Mononuclear cell (primary cell): ENCODE results near the gene GALNS. TPM values are rescaled to one million over a fixed set of nuclear protein-coding genes. Genes with fewer than 3 reads are reported as not detected.
"Not testable (repeated sequence)": the region's sequence is repeated elsewhere in the genome, so short reads cannot be mapped to it uniquely, and the experiment has no call there.

Experiments used
- H3K27me3 ChIP-seq: 2 replicates; pipeline ENCODE4 v1.6.0; 2011; ENCODE audit warnings: low read length, control low read depth; ENCODE audit not compliant: insufficient read depth
- H3K4me1 ChIP-seq: 2 replicates; pipeline ENCODE4 v1.5.1; 2011; ENCODE audit warnings: mild to moderate bottlenecking, low read length, control low read depth; ENCODE audit not compliant: insufficient read depth
- H3K4me3 ChIP-seq: 2 replicates; pipeline ENCODE4 v1.5.1; 2011; ENCODE audit warnings: mild to moderate bottlenecking, low read length, moderate library complexity
- H3K9me3 ChIP-seq: 2 replicates; pipeline ENCODE4 v1.5.1; 2011; ENCODE audit warnings: low read depth, mild to moderate bottlenecking, control low read depth, low read length
- total RNA-seq: library from RNA; depleted of rRNA; stranded (reverse); fragments of >200 nt; gene quantifications from one replicate; pipeline ENCODE4 v1.2.3, GENCODE V29; 2012

The GALNS gene
- total RNA-seq, 1 donor: 21.6 TPM

GRCh38 chr16:88830783-88831182 lies 26.0 kb downstream of the GALNS start:
- Histone ChIP-seq H3K4me1 (no peaks in the 10 kb centered on the region), H3K27me3 (no peaks in the 10 kb centered on the region), H3K4me3 (no peak overlapping the region), H3K9me3 (no peaks in the 10 kb centered on the region)

- Histone ChIP-seq H3K9me3 (no peaks in the 10 kb centered on the region), H3K27me3 (no peaks in the 10 kb centered on the region), H3K4me1 (no peaks in the 10 kb centered on the region), H3K4me3 (no peak overlapping the region)
These were observed 26.5 kb downstream of the GALNS start for GRCh38 chr16:88830258-88830657.

GRCh38 chr16:88828711-88829110 lies 28.0 kb downstream of the GALNS start:
- no peaks in the 10 kb centered on the region for H3K4me1 ChIP-seq
- no peaks in the 10 kb centered on the region for H3K9me3 ChIP-seq
- no peaks in the 10 kb centered on the region for H3K27me3 ChIP-seq
- H3K4me3 ChIP-seq: no peak overlapping the region

GRCh38 chr16:88827727-88828126 lies 29.0 kb downstream of the GALNS start:
- Histone ChIP-seq H3K9me3 (no peaks in the 10 kb centered on the region), H3K4me3 (no peak overlapping the region), H3K27me3 (no peaks in the 10 kb centered on the region)

GRCh38 chr16:88826070-88826840 lies 30.5 kb downstream of the GALNS start:
- Histone ChIP-seq H3K9me3 (no peaks in the 10 kb centered on the region), H3K27me3 (no peaks in the 10 kb centered on the region), H3K4me1 (no peaks in the 10 kb centered on the region), H3K4me3 (no peak overlapping the region)

More at GRCh38 chr16:88827727-88828126, 29.0 kb downstream of the GALNS start:
- no peaks in the 10 kb centered on the region for H3K4me1 ChIP-seq

- Histone ChIP-seq H3K4me3 (no peak overlapping the region), H3K4me1 (no peaks in the 10 kb centered on the region), H3K9me3 (no peaks in the 10 kb centered on the region), H3K27me3 (no peaks in the 10 kb centered on the region)
These were observed 31.6 kb downstream of the GALNS start for GRCh38 chr16:88825146-88825545.

GRCh38 chr16:88824256-88825077 lies 32.3 kb downstream of the GALNS start:
- Histone ChIP-seq H3K4me1 (no peaks in the 10 kb centered on the region), H3K9me3 (no peaks in the 10 kb centered on the region), H3K27me3 (no peaks in the 10 kb centered on the region), H3K4me3 (no peak overlapping the region)

- not testable (repeated sequence) for H3K9me3 ChIP-seq, H3K4me3 ChIP-seq, H3K27me3 ChIP-seq, H3K4me1 ChIP-seq
These were observed 33.1 kb downstream of the GALNS start for GRCh38 chr16:88823646-88824045.

- Histone ChIP-seq H3K4me3 (no peak overlapping the region), H3K27me3 (no peaks in the 10 kb centered on the region), H3K9me3 (no peaks in the 10 kb centered on the region), H3K4me1 (no peaks in the 10 kb centered on the region)
These were observed 34.3 kb downstream of the GALNS start for GRCh38 chr16:88822281-88823040.

GRCh38 chr16:88821168-88821850 lies 35.4 kb downstream of the GALNS start:
- H3K4me3 ChIP-seq: no peak overlapping the region
- no peaks in the 10 kb centered on the region for H3K9me3 ChIP-seq
- no peaks in the 10 kb centered on the region for H3K4me1 ChIP-seq
- H3K27me3 ChIP-seq: no peaks in the 10 kb centered on the region

- Histone ChIP-seq H3K9me3 (no peaks in the 10 kb centered on the region), H3K27me3 (no peaks in the 10 kb centered on the region), H3K4me3 (no peak overlapping the region), H3K4me1 (no peaks in the 10 kb centered on the region)
These were observed 36.2 kb downstream of the GALNS start for GRCh38 chr16:88820385-88821025.

GRCh38 chr16:88819126-88819525 lies 37.6 kb downstream of the GALNS start:
- Histone ChIP-seq H3K9me3 (no peaks in the 10 kb centered on the region), H3K4me1 (no peaks in the 10 kb centered on the region), H3K4me3 (no peak overlapping the region), H3K27me3 (no peaks in the 10 kb centered on the region)

- no peaks in the 10 kb centered on the region for H3K27me3 ChIP-seq
- no peaks in the 10 kb centered on the region for H3K9me3 ChIP-seq
- H3K4me1 ChIP-seq: no peaks in the 10 kb centered on the region
- H3K4me3 ChIP-seq: no peak overlapping the region
These were observed 38.2 kb downstream of the GALNS start for GRCh38 chr16:88818575-88818874.

- H3K4me1 ChIP-seq: peaks cover 2% of the 10 kb centered on the region
- no peaks in the 10 kb centered on the region for H3K27me3 ChIP-seq
- H3K9me3 ChIP-seq: no peaks in the 10 kb centered on the region
- no peak overlapping the region for H3K4me3 ChIP-seq
These were observed 38.8 kb downstream of the GALNS start for GRCh38 chr16:88817785-88818574.
